ENCODE measurements around the gene CPED1.
"Not testable (repeated sequence)": the region's sequence is repeated elsewhere in the genome, so short reads cannot be mapped to it uniquely, and the experiment has no call there.

CPED1 gene

DNA sequence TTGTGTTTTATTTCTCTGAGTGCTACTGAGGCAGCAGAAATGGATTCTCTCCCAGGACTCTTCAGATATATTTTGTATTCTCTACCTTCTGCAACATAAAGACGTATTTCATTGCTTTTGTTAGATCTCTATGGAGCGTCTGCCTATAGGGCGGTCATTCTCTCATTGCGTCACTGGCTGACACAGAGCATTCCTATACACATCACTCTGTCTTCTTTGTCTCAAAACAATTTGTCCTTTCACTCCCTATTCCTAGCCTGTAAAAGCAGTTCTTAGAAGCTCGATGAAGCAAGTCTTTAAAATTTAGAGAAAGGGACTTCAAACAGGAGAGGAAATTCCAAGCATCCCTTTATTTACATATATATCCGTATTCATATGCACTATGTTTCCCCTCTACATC lies 120.6 kb downstream of the CPED1 start:
- FAIRE-seq (no peak), DNase-seq (ENCODE audit: insufficient read length, low spot score) (no peak)
- no peak for TF ChIP-seq CTCF (IDR thresholded peaks at IDR 0.05; ENCODE audit: insufficient read depth, missing control alignments)

GRCh38 chr7:121113288-121113687 lies 124.8 kb downstream of the CPED1 start:
- no peak for FAIRE-seq
- no peak for TF ChIP-seq CTCF (IDR thresholded peaks at IDR 0.05; ENCODE audit: insufficient read depth, missing control alignments)
- no peak for DNase-seq (ENCODE audit: insufficient read length, low spot score)

- FAIRE-seq (no peak), DNase-seq (ENCODE audit: insufficient read length, low spot score) (no peak)
- TF ChIP-seq CTCF (IDR thresholded peaks at IDR 0.05; ENCODE audit: insufficient read depth, missing control alignments) = no peak
Observed at GRCh38 chr7:121116396-121116795, 127.9 kb downstream of the CPED1 start.

DNA sequence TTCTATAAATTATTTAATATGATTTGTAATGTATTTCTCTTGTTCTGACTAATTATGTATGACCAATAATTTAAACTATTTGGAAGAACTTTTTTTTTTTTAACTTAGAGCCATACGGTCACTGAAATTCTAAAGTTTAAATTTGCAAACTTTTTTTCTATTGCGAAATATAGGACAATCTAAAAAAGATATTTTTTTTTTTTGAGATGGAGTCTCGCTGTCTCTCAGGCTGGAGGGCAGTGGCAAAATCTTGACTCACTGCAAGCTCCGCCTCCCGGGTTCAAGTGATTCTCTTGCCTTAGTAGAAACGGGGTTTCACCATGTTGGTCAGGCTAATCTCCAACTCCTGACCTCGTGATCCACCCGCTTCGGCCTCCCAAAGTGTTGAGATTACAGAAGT lies 130.5 kb downstream of the CPED1 start:
- FAIRE-seq (no peak), DNase-seq (ENCODE audit: insufficient read length, low spot score) (no peak)
- no peak for TF ChIP-seq CTCF (IDR thresholded peaks at IDR 0.05; ENCODE audit: insufficient read depth, missing control alignments)

GRCh38 chr7:121123032-121123431 lies 134.5 kb downstream of the CPED1 start:
- no peak for FAIRE-seq

DNA sequence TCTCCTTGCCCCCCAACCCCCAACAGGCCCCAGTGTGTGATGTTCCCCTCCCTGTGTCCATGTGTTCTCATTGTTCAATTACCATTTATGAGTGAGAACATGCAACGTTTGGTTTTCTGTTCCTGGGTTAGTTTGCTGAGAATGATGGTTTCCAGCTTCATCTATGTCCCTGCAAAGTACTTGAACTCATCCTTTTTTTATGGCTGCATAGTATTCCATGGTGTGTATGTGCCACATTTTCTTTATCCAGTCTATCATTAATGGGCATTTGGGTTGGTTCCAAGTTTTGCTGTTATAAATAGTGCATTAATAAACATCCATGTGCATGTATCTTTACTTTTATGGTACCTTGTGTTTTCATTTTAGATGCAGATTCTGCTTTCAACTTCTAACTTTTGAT lies 136.9 kb downstream of the CPED1 start:
- not testable (repeated sequence) for DNase-seq (ENCODE audit: insufficient read length, low spot score); FAIRE-seq

More at GRCh38 chr7:121123032-121123431, 134.5 kb downstream of the CPED1 start:
- TF ChIP-seq CTCF (IDR thresholded peaks at IDR 0.05; ENCODE audit: insufficient read depth, missing control alignments) = no peak
- DNase-seq (ENCODE audit: insufficient read length, low spot score) = no peak

DNA sequence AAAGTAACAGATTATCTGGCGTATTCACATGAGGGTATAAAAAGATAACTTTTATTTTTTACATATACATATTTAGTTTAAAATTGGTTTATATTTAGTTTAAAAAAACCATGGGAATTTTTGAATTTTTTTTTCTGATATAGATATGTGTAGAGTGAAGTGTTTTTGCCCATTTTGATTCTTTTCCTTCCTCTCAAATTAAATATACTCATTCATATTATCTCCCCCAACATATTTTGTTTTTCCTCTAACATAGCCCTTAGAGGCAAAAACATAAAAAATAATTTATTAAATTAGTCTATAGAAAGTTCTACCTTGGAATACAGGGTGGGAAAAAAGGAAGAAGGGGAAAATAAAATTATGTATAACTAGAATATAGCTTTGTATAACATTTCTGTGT lies 137.7 kb downstream of the CPED1 start:
- FAIRE-seq = no peak

More for the DNA sequence above, 137.7 kb downstream of the CPED1 start:
- TF ChIP-seq CTCF (IDR thresholded peaks at IDR 0.05; ENCODE audit: insufficient read depth, missing control alignments) = no peak
- no peak for DNase-seq (ENCODE audit: insufficient read length, low spot score)
